ENCODE measurements around the gene RCBTB1. TPM values are rescaled to one million over a fixed set of nuclear protein-coding genes. Genes with fewer than 3 reads are reported as not detected.

Gene RCBTB1
- 24.9 TPM for total RNA-seq
- long read RNA-seq, full-length matches to known transcripts: 55 of 82 reads
- long read RNA-seq, partial matches to known transcripts: 5 of 82 reads
- long read RNA-seq, other reads (novel, unspliced or antisense): 22 of 82 reads

- Histone ChIP-seq H3K4me1 (peaks cover 18% of the 10 kb centered on the region), H3K9me3 (no peaks in the 10 kb centered on the region), H3K27me3 (ENCODE audit: low read depth) (no peaks in the 10 kb centered on the region), H3K4me3 (peak within 1 kb of the TSS; percentile 77), H3K36me3 (no peaks in the 10 kb centered on the region), H3K27ac (peak within 1 kb of the TSS; percentile 87)
- DNase-seq (peak; percentile 78), ATAC-seq (peak; percentile 97 to 99)
- TF ChIP-seq CTCF (IDR thresholded peaks at IDR 0.05): no peak
- intact Hi-C loops (cut with DNase I): no loop called here
Observed at GRCh38 chr13:49585220-49586157, at the start of gene RCBTB1. RCBTB1 (minus strand) TSS chr13:49585558; CDS start chr13:49567279, 18,279 bp downstream.

- no peak for DNase-seq
- peaks cover 22% of the 10 kb centered on the region for H3K4me1 ChIP-seq
- H3K36me3 ChIP-seq: no peaks in the 10 kb centered on the region
- H3K27ac ChIP-seq: peak overlapping the region; percentile 11
- H3K9me3 ChIP-seq: no peaks in the 10 kb centered on the region
- no peak overlapping the region for H3K4me3 ChIP-seq
- TF ChIP-seq CTCF (IDR thresholded peaks at IDR 0.05): no peak
- intact Hi-C loops (cut with DNase I): no loop called here
- no peaks in the 10 kb centered on the region for H3K27me3 ChIP-seq (ENCODE audit: low read depth)
- no peak for ATAC-seq
Observed at GRCh38 chr13:49633710-49634109, 48.4 kb upstream of the RCBTB1 start.

- H3K27me3 ChIP-seq (ENCODE audit: low read depth): no peaks in the 10 kb centered on the region
- DNase-seq (no peak), ATAC-seq (no peak)
- H3K9me3 ChIP-seq: no peaks in the 10 kb centered on the region
- TF ChIP-seq CTCF (IDR thresholded peaks at IDR 0.05): no peak
- H3K4me3 ChIP-seq: no peak overlapping the region
- intact Hi-C loops (cut with DNase I): no loop called here
- H3K4me1 ChIP-seq: peaks cover 31% of the 10 kb centered on the region
- H3K27ac ChIP-seq: no peak overlapping the region
- no peaks in the 10 kb centered on the region for H3K36me3 ChIP-seq
Observed at GRCh38 chr13:49632156-49632555, 46.8 kb upstream of the RCBTB1 start.

GRCh38 chr13:49630580-49630979 is 45.2 kb upstream of the RCBTB1 start:
- DNase-seq (no peak), ATAC-seq (no peak)
- Histone ChIP-seq H3K4me1 (peaks cover 31% of the 10 kb centered on the region), H3K27me3 (ENCODE audit: low read depth) (no peaks in the 10 kb centered on the region), H3K9me3 (no peaks in the 10 kb centered on the region), H3K27ac (peak overlapping the region; percentile 69), H3K4me3 (no peak overlapping the region), H3K36me3 (no peaks in the 10 kb centered on the region)
- TF ChIP-seq CTCF (IDR thresholded peaks at IDR 0.05): no peak
- intact Hi-C loops (cut with DNase I): no loop called here

- peaks cover 31% of the 10 kb centered on the region for H3K4me1 ChIP-seq
- H3K27ac ChIP-seq: peak overlapping the region; percentile 69
- DNase-seq: no peak
- intact Hi-C loops (cut with DNase I): no loop called here
- H3K27me3 ChIP-seq (ENCODE audit: low read depth): no peaks in the 10 kb centered on the region
- no peaks in the 10 kb centered on the region for H3K36me3 ChIP-seq
- H3K9me3 ChIP-seq: no peaks in the 10 kb centered on the region
- ATAC-seq: no peak
- no peak overlapping the region for H3K4me3 ChIP-seq
- no peak for TF ChIP-seq CTCF (IDR thresholded peaks at IDR 0.05)
Observed at GRCh38 chr13:49629947-49630346, 44.6 kb upstream of the RCBTB1 start.
